ENCODE results near the gene FAF1.

The FAF1 gene

GRCh38 chr1:50977575-50978143 is 17.6 kb upstream of the FAF1 start:
- DNase-seq, result peak; percentile 17

GRCh38 chr1:50976890-50977574 is 17.0 kb upstream of the FAF1 start:
- DNase-seq, result peak; percentile 19

GRCh38 chr1:50976111-50976889 is 16.2 kb upstream of the FAF1 start:
- DNase-seq, result no peak

- no peak for DNase-seq
Observed at GRCh38 chr1:50975436-50975835, 15.4 kb upstream of the FAF1 start.

- DNase-seq, result no peak
Observed at GRCh38 chr1:50974618-50974935, 14.5 kb upstream of the FAF1 start.

- DNase-seq, result no peak
Observed at GRCh38 chr1:50973875-50974617, 14.0 kb upstream of the FAF1 start.

- no peak for DNase-seq
Observed at GRCh38 chr1:50973255-50973654, 13.2 kb upstream of the FAF1 start.

GRCh38 chr1:50972766-50973165 is 12.7 kb upstream of the FAF1 start:
- no peak for DNase-seq

- DNase-seq, result no peak
Observed at GRCh38 chr1:50971748-50972305, 11.8 kb upstream of the FAF1 start.

GRCh38 chr1:50970931-50971582 is 11.0 kb upstream of the FAF1 start:
- no peak for DNase-seq

- DNase-seq, result no peak
Observed at GRCh38 chr1:50970509-50970887, 10.4 kb upstream of the FAF1 start.

GRCh38 chr1:50969611-50970508 is 9.8 kb upstream of the FAF1 start, which contains the start of gene CDKN2C:
Gene CDKN2C (plus strand): TSS chr1:50970245. CDS start chr1:50970369, 124 bp downstream.
- peak; percentile 48 for DNase-seq

GRCh38 chr1:50968821-50969610 is 8.9 kb upstream of the FAF1 start:
- peak; percentile 45 for DNase-seq

- DNase-seq, result peak; percentile 79
Observed at GRCh38 chr1:50968158-50968820, 8.2 kb upstream of the FAF1 start.

GRCh38 chr1:50967416-50968157 is 7.5 kb upstream of the FAF1 start:
- DNase-seq, result no peak

- DNase-seq, result no peak
Observed at GRCh38 chr1:50966991-50967390, 6.9 kb upstream of the FAF1 start.

GRCh38 chr1:50964863-50965262 is 4.8 kb upstream of the FAF1 start:
- DNase-seq, result no peak

- peak; percentile 25 for DNase-seq
Observed at GRCh38 chr1:50959303-50959912, 659 bp downstream of the FAF1 start.

GRCh38 chr1:50955116-50955515 is 5.0 kb downstream of the FAF1 start:
- DNase-seq, result no peak

Data from activated CD8-positive, alpha-beta memory T cell treated with anti-CD3 and anti-CD28 coated beads, Interleukin-2, amount 50 U/mL, for 4 hours (primary cell).